Measurements from ENCODE around the gene NPAS3. TPM values are rescaled to one million over a fixed set of nuclear protein-coding genes. Genes with fewer than 3 reads are reported as not detected.

Gene NPAS3
- total RNA-seq, 2 experiments from 2014 or later = not detected

DNA sequence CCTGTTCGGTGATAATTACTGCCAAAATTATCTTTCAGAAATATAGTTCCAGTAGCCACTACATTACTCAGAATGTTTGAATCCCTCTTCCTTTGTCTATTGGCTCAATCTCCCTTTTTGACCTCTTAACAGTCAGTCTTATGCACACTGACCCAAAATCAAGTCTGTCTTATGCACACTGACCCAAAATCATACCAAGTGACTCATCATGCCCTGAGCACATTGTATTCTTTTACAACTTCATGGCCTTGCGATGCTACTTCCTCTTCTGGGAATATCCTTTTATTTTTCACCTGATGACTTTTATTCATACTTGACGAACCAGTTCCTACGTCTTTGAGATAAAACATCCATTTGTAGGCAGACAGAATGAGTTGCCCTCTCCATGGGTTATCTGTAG, 182.3 kb downstream of the NPAS3 start:
- Mint-ChIP-seq H3K36me3 (ENCODE audit: low read depth) (no peaks in the 10 kb centered on the region), H3K4me1 (ENCODE audit: low read depth) (no peaks in the 10 kb centered on the region), H3K27ac (no peak overlapping the region), H3K27me3 (ENCODE audit: low read depth) (peaks cover 3% of the 10 kb centered on the region), H3K9me3 (no peaks in the 10 kb centered on the region), H3K4me3 (no peak overlapping the region)
- no peak for DNase-seq
- CTCF ChIA-PET = no interaction called here
- intact Hi-C loops (cut with micrococcal nuclease) = no loop called here

DNA sequence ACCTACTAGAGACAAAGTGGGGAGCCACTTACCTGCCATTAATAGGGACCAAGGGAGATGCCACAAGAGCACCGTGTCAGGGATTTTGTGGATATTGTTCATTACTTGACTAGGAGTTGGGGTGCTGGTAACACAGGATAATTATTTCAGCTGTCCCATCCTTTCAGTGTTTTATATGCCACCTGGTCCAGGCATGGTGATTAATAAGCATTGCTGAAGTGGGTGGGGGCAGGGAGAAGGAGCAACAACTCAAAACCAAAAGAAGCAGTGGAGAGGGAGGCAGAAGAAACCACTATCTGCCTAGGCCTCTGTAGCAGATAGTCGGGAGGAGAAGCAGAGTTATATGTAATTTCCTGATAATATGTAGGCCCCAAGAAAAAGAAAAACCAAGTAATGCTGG, 184.6 kb downstream of the NPAS3 start:
- no peak overlapping the region for H3K27ac Mint-ChIP-seq
- no peak for DNase-seq
- intact Hi-C loops (cut with micrococcal nuclease) = no loop called here
- no peaks in the 10 kb centered on the region for H3K9me3 Mint-ChIP-seq
- no peaks in the 10 kb centered on the region for H3K4me1 Mint-ChIP-seq (ENCODE audit: low read depth)
- peaks cover 3% of the 10 kb centered on the region for H3K27me3 Mint-ChIP-seq (ENCODE audit: low read depth)
- H3K4me3 Mint-ChIP-seq = no peak overlapping the region
- CTCF ChIA-PET = no interaction called here
- no peaks in the 10 kb centered on the region for H3K36me3 Mint-ChIP-seq (ENCODE audit: low read depth)

DNA sequence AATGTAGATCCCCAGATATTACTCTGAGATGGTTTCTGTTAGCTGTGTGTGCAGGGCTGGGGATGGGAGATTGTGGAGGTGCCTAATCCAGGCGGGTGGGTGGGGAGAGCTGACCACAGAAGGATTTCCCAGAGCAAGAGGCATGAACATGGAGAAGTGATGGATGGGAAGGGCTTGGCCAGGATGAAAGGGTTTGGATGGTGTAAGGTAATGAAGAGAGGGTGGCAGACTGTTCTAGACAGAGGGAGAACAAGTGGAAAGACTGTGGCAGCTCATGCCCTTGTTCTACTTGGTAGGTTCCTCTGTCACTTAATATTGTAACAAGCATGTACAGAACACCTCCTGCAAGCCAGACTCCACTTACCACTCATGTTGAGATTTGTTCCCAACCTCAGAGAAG, 187.8 kb downstream of the NPAS3 start:
- Mint-ChIP-seq H3K36me3 (ENCODE audit: low read depth) (no peaks in the 10 kb centered on the region), H3K4me1 (ENCODE audit: low read depth) (no peaks in the 10 kb centered on the region), H3K4me3 (no peak overlapping the region), H3K9me3 (no peaks in the 10 kb centered on the region), H3K27ac (no peak overlapping the region), H3K27me3 (ENCODE audit: low read depth) (peaks cover 3% of the 10 kb centered on the region)
- DNase-seq = no peak
- CTCF ChIA-PET = interaction anchor here (0.5 kb wide), 1 partner anchor 70 kb away, joined by 5 read pairs; no protein-coding TSS in a partner anchor
- intact Hi-C loops (cut with micrococcal nuclease) = no loop called here

DNA sequence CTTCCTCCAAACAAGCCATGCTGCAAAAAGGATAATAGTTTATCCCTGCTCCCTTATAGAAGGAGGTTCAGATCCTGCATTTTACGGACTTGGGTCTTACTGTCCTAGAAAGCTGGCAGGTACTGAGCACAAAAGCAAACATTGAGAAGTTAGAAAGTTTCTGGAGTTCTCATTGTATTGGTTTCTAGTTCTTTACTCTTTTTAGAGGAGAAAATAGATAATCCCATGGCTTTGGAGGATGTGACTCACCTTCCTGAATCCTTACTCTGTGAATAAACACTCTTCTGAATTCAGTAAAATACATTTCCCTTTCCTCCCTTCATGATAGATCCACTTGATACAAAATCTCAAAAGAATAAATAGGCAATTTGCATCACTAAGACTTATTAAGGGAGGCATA, 188.9 kb downstream of the NPAS3 start:
- Mint-ChIP-seq H3K36me3 (ENCODE audit: low read depth) (no peaks in the 10 kb centered on the region), H3K4me1 (ENCODE audit: low read depth) (no peaks in the 10 kb centered on the region), H3K27me3 (ENCODE audit: low read depth) (peaks cover under 1% of the 10 kb centered on the region), H3K27ac (no peak overlapping the region), H3K4me3 (no peak overlapping the region), H3K9me3 (no peaks in the 10 kb centered on the region)
- no peak for DNase-seq
- intact Hi-C loops (cut with micrococcal nuclease) = no loop called here
- CTCF ChIA-PET = no interaction called here

DNA sequence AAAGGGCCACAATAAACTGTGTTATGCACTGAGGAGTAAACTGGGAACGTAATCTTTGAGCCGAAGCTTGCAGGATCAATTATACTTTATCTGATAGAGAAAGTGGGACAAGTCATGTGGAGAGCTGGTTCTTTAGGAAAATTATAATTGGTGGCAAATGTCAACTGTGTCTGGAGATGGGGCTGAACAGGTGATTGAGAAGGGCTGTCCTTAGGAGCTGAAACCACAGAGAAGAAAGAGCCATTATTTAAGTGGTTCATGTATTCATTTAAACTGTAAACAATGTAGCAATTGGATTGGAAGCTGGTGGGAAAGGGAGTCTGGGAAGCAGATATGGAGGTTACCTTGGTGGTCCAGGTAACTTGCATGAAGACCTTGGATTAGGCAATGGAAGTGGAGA, 193.1 kb downstream of the NPAS3 start:
- DNase-seq = no peak
- no peaks in the 10 kb centered on the region for H3K9me3 Mint-ChIP-seq
- H3K4me1 Mint-ChIP-seq (ENCODE audit: low read depth) = no peaks in the 10 kb centered on the region
- H3K27ac Mint-ChIP-seq = no peak overlapping the region
- H3K36me3 Mint-ChIP-seq (ENCODE audit: low read depth) = no peaks in the 10 kb centered on the region
- intact Hi-C loops (cut with micrococcal nuclease) = no loop called here
- CTCF ChIA-PET = interaction anchor here (0.6 kb wide), 1 partner anchor 104 kb away, joined by 4 read pairs; no protein-coding TSS in a partner anchor
- no peak overlapping the region for H3K4me3 Mint-ChIP-seq
- H3K27me3 Mint-ChIP-seq (ENCODE audit: low read depth) = no peaks in the 10 kb centered on the region

DNA sequence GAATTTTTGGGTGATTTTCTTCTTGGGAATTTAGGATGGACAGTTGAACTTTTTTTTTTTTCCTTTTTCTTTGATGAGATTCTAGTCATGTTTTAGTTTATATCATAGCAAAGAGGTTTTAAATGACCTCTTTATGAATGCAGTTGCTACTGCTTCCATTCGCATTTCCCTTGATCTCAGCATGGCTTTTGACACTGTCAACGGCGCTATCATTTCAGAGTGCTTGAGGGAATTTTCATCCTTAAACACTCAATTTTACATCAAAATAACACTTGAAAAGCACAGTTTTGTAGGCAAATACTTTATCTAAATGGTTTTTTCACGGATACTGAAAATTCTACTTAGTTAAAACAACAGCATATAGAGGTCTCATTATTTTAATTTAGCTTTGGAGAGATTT, 195.5 kb downstream of the NPAS3 start:
- CTCF ChIA-PET = interaction anchor here (0.7 kb wide), 1 partner anchor 98 kb away, joined by 3 read pairs; no protein-coding TSS in a partner anchor
- DNase-seq = no peak
- no peaks in the 10 kb centered on the region for H3K4me1 Mint-ChIP-seq (ENCODE audit: low read depth)
- no peaks in the 10 kb centered on the region for H3K36me3 Mint-ChIP-seq (ENCODE audit: low read depth)
- H3K4me3 Mint-ChIP-seq = no peak overlapping the region
- no peak overlapping the region for H3K27ac Mint-ChIP-seq
- intact Hi-C loops (cut with micrococcal nuclease) = no loop called here
- H3K9me3 Mint-ChIP-seq = no peaks in the 10 kb centered on the region
- H3K27me3 Mint-ChIP-seq (ENCODE audit: low read depth) = no peaks in the 10 kb centered on the region

DNA sequence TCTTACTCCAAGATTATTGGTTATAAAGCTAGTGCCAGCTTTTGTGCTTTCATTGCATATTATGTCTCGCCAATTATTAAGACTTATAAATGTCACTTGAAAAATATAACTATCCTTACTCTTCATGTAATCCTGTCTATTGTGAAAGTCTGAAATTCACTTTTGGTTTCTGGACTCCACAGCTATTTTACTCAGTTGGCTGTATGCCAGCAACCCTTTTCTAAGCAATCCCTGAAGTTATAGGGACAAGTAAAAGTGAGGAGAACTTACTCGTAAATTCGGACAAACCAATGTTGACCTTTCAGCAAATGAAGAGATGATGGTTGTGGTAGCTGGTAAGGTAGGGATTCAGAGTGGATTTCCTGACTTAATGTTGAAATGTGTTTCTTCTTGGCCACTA, 196.3 kb downstream of the NPAS3 start:
- no peaks in the 10 kb centered on the region for H3K27me3 Mint-ChIP-seq (ENCODE audit: low read depth)
- DNase-seq = no peak
- no peak overlapping the region for H3K4me3 Mint-ChIP-seq
- intact Hi-C loops (cut with micrococcal nuclease) = no loop called here
- H3K4me1 Mint-ChIP-seq (ENCODE audit: low read depth) = no peaks in the 10 kb centered on the region
- no peaks in the 10 kb centered on the region for H3K9me3 Mint-ChIP-seq
- no peaks in the 10 kb centered on the region for H3K36me3 Mint-ChIP-seq (ENCODE audit: low read depth)
- CTCF ChIA-PET = no interaction called here
- H3K27ac Mint-ChIP-seq = no peak overlapping the region

DNA sequence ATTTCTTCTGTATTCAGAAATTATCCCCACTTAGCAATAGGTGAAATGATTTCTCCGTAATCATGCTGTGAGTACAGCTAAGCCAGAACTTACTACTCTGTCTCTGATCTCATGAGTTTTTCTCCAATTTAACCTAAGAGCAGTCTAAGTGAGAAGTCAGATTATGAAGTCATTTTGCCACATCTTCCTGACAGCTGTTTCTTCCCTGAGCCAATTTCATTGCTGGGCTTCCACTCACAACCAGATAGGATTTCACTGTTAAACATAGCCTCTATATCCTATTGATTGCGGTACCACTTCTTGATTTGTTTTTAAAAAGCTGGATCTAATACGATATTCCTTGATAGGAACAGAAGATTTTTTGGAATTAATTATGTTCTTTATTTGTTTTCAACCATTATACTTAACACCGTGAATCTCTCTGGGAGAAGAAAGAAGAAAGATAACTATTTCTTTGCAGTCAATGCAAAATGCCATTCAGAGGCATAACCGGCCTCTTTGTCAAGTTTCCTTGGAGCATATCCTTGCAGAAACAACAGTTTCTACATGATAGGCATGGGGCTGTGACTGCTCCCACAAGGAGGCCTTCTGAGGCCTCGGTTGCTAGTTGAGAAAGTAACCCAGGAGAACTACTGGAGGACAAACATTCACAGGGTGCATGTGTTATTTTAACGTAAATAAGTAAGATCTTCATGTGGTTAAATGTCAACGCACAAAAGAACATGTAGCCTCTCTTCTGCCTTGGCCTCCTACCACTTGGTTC, 212.2 kb downstream of the NPAS3 start:
- H3K27ac Mint-ChIP-seq = no peak overlapping the region
- no peak for DNase-seq
- no peaks in the 10 kb centered on the region for H3K4me1 Mint-ChIP-seq (ENCODE audit: low read depth)
- CTCF ChIA-PET = interaction anchor here (1.2 kb wide), 1 partner anchor 641 kb away, joined by 3 read pairs; no protein-coding TSS in a partner anchor
- H3K9me3 Mint-ChIP-seq = peaks cover 6% of the 10 kb centered on the region
- intact Hi-C loops (cut with micrococcal nuclease) = no loop called here
- no peaks in the 10 kb centered on the region for H3K27me3 Mint-ChIP-seq (ENCODE audit: low read depth)
- no peak overlapping the region for H3K4me3 Mint-ChIP-seq
- H3K36me3 Mint-ChIP-seq (ENCODE audit: low read depth) = no peaks in the 10 kb centered on the region

DNA sequence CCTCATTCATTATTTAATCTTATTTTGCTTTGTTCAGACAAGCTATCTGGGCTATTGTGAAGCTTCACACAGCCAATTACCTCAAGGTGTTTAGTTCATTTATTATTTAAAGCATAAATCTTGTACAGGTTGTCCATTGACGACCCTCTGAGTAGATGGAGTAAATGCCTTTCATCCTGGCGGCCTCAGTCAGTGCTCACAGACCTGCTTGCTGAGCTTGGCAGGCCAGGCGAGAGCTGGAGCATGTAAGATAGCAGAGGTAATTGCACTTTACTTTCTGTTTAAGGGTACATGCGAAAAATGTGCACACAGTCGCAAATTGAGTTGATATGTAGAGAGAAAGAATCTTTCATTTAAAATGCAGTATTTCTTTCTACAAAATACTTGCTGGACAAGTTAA, 224.4 kb downstream of the NPAS3 start:
- intact Hi-C loops (cut with micrococcal nuclease) = no loop called here
- CTCF ChIA-PET = no interaction called here

DNA sequence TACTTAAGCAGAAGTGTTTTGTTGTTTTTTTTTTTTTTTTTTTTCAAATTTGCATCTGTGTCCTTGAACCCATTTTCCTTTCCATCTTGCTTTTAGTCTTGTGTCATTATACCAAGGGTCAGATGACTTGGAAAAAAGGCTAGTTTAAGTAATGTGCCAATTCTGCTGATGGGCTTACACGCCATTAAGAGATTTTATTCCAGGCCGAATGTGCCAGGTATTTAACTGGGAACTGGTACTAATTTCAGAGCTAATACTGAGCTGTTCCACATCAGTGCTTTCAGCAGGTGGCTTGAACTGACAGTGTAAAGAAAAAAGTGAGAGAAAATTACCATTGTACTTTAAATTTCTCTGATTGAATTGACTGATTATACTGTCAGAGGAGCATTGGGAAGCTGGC, 224.9 kb downstream of the NPAS3 start:
- Mint-ChIP-seq H3K4me3 (no peak overlapping the region), H3K4me1 (ENCODE audit: low read depth) (no peaks in the 10 kb centered on the region), H3K9me3 (no peaks in the 10 kb centered on the region), H3K36me3 (ENCODE audit: low read depth) (no peaks in the 10 kb centered on the region), H3K27ac (no peak overlapping the region), H3K27me3 (ENCODE audit: low read depth) (no peaks in the 10 kb centered on the region)
- no peak for DNase-seq
- CTCF ChIA-PET = no interaction called here
- intact Hi-C loops (cut with micrococcal nuclease) = no loop called here

More for the DNA sequence above, 224.4 kb downstream of the NPAS3 start:
- Mint-ChIP-seq H3K4me3 (no peak overlapping the region), H3K4me1 (ENCODE audit: low read depth) (no peaks in the 10 kb centered on the region), H3K27ac (no peak overlapping the region), H3K9me3 (no peaks in the 10 kb centered on the region), H3K27me3 (ENCODE audit: low read depth) (no peaks in the 10 kb centered on the region), H3K36me3 (ENCODE audit: low read depth) (no peaks in the 10 kb centered on the region)
- DNase-seq = no peak

DNA sequence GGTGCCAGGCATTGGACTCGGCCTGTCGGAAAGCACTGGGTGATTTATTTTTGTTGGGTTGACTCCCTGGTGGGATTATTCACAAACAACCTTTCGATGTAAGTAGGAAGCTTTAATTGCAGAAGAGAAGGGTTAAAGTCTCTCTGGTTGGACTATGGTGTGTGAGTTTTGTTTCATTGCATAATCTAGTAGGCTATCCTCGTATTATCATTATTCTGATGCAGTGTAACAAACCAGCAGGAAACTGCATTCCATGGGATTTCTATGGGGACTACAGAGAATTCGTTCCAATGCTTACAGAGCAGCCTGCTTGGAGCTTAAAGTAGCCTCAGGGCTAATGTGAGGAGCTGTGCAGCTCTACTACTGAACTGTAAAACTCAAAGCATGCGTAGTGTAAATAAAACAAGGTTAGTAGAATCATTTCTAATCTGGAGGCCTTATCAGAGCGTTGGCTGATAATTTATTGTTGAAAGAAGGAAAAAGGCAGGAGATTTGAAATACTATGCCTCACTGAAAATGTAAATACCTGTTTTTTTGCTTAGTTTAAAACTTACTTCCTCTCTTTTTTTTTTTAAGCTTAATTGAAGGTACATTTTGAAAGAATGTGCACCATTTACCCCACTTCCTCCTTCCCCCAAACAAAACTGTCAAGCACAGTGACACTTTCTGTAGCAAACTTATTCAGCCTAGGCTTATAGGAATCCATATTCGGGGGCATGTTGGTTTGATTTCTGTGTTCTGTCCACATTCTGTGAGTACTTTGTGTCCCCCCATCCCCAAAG, 226.7 kb downstream of the NPAS3 start:
- Mint-ChIP-seq H3K4me1 (ENCODE audit: low read depth) (no peaks in the 10 kb centered on the region), H3K9me3 (no peaks in the 10 kb centered on the region), H3K27ac (no peak overlapping the region), H3K36me3 (ENCODE audit: low read depth) (no peaks in the 10 kb centered on the region), H3K4me3 (no peak overlapping the region), H3K27me3 (ENCODE audit: low read depth) (no peaks in the 10 kb centered on the region)
- intact Hi-C loops (cut with micrococcal nuclease) = no loop called here
- CTCF ChIA-PET = no interaction called here
- no peak for DNase-seq

DNA sequence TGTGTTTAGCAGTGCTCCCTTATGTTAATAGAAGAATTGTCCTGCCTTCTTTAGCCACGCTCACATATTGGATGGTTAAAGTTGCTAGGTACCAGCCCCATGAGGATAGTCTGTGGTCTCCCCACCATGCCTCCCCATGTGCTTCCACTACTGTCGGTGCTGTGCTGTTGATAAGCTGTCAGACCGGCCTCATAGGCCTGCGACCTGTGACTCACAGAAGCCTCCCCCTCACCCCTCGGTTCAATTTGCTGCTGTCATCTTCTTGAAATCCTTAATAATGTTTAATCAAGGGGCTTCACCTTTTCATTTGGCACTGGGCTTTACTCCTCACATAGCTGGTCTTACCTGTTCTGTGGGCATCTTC, 227.2 kb downstream of the NPAS3 start:
- intact Hi-C loops (cut with micrococcal nuclease) = no loop called here
- Mint-ChIP-seq H3K27me3 (ENCODE audit: low read depth) (no peaks in the 10 kb centered on the region), H3K4me3 (no peak overlapping the region), H3K27ac (no peak overlapping the region), H3K36me3 (ENCODE audit: low read depth) (no peaks in the 10 kb centered on the region), H3K4me1 (ENCODE audit: low read depth) (no peaks in the 10 kb centered on the region), H3K9me3 (peaks cover 3% of the 10 kb centered on the region)
- CTCF ChIA-PET = no interaction called here
- DNase-seq = no peak

DNA sequence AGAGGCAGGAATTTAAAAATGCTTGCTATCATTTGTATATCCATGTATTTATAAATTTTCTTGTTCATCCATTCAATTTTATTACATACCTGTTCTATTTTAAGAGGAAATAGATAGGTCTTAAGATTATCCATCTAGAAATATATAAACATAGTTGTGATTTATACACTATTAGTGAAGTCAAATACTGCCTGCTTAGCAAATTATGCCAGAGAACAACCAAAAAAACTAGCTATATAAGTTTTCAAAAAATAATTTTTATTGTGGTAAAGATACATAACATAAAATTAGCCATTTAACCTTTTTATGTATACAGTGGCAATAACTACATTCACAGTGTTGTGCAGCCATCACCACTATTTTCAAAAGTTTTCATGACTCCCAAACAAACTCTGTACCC, 237.3 kb downstream of the NPAS3 start:
- H3K4me1 Mint-ChIP-seq (ENCODE audit: low read depth) = no peaks in the 10 kb centered on the region
- H3K27me3 Mint-ChIP-seq (ENCODE audit: low read depth) = no peaks in the 10 kb centered on the region
- CTCF ChIA-PET = no interaction called here
- DNase-seq = no peak
- H3K4me3 Mint-ChIP-seq = no peak overlapping the region
- H3K36me3 Mint-ChIP-seq (ENCODE audit: low read depth) = no peaks in the 10 kb centered on the region
- intact Hi-C loops (cut with micrococcal nuclease) = no loop called here
- H3K27ac Mint-ChIP-seq = no peak overlapping the region
- no peaks in the 10 kb centered on the region for H3K9me3 Mint-ChIP-seq

Measured in activated naive CD4-positive, alpha-beta T cell treated with anti-CD3 and anti-CD28 coated beads for 36 hours (primary cell).